HL-60 (cell line): ENCODE data around the gene CCDC196.

Source experiments
- DNase-seq, 2 experiments: peaks; one replicate each; pipeline ENCODE4 v3.0.0-alpha.2; 2010 to 2020; ENCODE audit warnings: low read depth in 1 of 2, low spot score in 1 of 2
- H3K27ac ChIP-seq: fragments of 250-450 bp; sonication (Bioruptor Pico); replicated peaks from 2 replicates; pipeline ENCODE4 v1.5.1; 2020; ENCODE audit warnings: mild to moderate bottlenecking, moderate library complexity
- H3K27me3 ChIP-seq: fragments of 250-450 bp; sonication (Bioruptor Pico); 2 replicates; pipeline ENCODE4 v1.5.1; 2021; ENCODE audit warnings: mild to moderate bottlenecking, moderate library complexity; ENCODE audit not compliant: insufficient read depth, poor library complexity, severe bottlenecking
- H3K4me3 ChIP-seq: replicated peaks from 2 replicates; pipeline ENCODE4 v1.5.1; 2011; ENCODE audit warnings: mild to moderate bottlenecking, control low read depth, low read length; ENCODE audit not compliant: insufficient read depth
- CTCF ChIP-seq: IDR thresholded peaks from one replicate; pipeline ENCODE4 v1.5.1; 2011; ENCODE audit warnings: low read length, control low read depth, inconsistent platforms; ENCODE audit not compliant: insufficient read depth
- GABPA ChIP-seq: IDR thresholded peaks from 2 replicates; pipeline ENCODE4 v1.6.1; 2012; ENCODE audit warnings: low read depth
- POLR2AphosphoS5 ChIP-seq: IDR thresholded peaks from 2 replicates; pipeline ENCODE4 v1.6.1; 2012; ENCODE audit warnings: low read depth
- REST ChIP-seq: IDR thresholded peaks from 2 replicates; pipeline ENCODE4 v1.6.1; 2012; ENCODE audit warnings: low read depth; ENCODE audit not compliant: insufficient replicate concordance
- SPI1 ChIP-seq: IDR thresholded peaks from 2 replicates; pipeline ENCODE4 v1.6.1; 2012; ENCODE audit warnings: low read depth, mild to moderate bottlenecking, borderline replicate concordance

CCDC196 gene

DNA sequence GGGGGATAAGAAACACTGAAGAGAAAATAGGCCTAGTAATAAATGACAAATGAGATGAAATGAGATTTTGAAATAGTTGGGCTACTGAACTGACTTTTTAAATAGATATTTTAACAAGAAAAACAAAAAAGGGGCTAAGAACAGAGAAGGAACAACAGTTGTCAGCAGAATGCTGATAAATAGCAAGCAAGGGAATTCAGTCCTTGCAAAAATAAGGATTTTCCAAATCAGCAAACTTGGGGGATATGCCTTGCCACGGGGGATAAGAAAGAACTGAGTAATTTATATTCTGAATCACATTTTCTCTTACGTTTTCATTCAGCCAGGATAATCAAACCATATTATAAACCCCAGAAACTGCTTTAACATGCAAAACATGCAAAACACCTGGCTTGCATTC, 12.9 kb upstream of the CCDC196 start:
- DNase-seq = no peak
- TF ChIP-seq SPI1 = no peak
- no peak for TF ChIP-seq CTCF
- no peak for TF ChIP-seq GABPA
- TF ChIP-seq REST = no peak
- no peak for TF ChIP-seq POLR2AphosphoS5
- H3K4me3 ChIP-seq = no peak overlapping the region
- H3K27me3 ChIP-seq = no peaks in the 10 kb centered on the region
- H3K27ac ChIP-seq = no peak overlapping the region

DNA sequence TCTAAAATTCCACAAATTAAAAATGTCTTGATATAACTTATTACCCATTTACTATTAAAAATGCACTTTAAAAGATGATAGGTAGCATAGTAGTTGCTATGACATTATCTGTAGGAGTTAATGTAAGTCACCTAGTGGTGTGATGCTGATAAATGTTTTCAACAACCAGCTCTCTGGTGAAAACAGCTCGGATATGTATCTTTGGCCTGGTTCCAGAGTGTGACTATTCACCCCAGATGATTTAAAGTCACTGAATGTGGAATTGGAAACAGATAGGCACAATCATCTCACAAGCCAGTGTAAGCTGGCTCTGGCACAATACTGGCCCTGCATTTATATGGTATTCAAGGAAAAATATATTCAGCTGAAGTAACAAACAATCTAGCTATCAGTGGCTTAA, 9.2 kb upstream of the CCDC196 start:
- H3K4me3 ChIP-seq = no peak overlapping the region
- DNase-seq = no peak
- H3K27ac ChIP-seq = no peak overlapping the region
- TF ChIP-seq POLR2AphosphoS5 (no peak), SPI1 (no peak), REST (no peak), CTCF (no peak), GABPA (no peak)
- no peaks in the 10 kb centered on the region for H3K27me3 ChIP-seq

GRCh38 chr14:66477567-66477966, 8.6 kb upstream of the CCDC196 start:
- no peak overlapping the region for H3K27ac ChIP-seq
- no peak overlapping the region for H3K4me3 ChIP-seq
- DNase-seq = no peak
- H3K27me3 ChIP-seq = no peaks in the 10 kb centered on the region
- TF ChIP-seq SPI1 = no peak
- no peak for TF ChIP-seq CTCF
- TF ChIP-seq REST = no peak
- no peak for TF ChIP-seq GABPA
- TF ChIP-seq POLR2AphosphoS5 = no peak
